ENCODE measurements around the gene OGFOD3.

DNA sequence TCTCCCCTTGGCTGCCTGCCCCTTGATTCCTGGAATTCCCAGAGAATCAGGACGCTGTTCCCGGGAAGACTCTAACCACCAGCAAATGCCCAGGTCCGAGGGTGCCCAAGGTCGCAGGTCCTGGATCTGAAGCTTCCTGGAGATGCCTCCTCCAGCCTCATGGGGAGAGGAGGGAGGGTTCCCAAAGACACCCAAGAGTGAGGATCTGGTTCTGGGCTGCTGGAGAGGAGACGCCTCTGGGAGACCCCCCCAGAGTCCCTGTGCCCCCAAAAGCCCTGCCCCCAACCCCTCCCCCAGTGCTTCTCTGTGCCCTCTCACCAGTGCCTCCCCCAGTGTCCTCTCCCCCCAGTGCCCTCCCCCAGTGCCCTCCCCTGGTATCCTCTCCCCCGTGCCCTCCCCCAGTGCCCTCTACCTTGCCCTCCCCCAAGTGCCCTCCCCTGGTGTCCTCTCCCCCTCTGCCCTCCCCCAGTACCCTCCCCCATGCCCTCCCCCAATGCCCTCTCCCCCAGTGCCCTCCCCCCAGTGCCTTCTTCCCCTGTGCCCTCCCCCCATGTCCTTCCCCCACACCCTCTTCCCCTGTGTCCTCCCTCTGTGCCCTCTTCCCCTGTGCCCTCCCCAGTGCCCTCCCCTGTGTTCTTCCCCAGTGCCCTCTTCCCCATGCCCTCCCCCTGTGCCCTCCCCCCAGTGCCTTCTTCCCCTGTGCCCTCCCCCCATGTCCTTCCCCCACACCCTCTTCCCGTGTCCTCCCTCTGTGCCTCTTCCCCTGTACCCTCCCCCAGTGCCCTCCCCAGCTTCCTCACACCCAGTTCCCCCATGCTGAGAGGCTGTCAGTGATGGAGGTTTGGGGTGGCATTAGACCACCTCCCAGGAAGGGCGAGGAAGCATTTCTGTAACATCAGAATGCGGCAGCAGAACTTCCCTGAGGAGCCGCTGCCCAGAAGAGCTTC, 78.5 kb downstream of the OGFOD3 start:
- TF ChIP-seq POLR2A (IDR thresholded peaks at IDR 0.05) (no peak), POLR2AphosphoS5 (IDR thresholded peaks at IDR 0.05) (no peak), EP300 (IDR thresholded peaks at IDR 0.05) (no peak)
- TF ChIP-seq, protein P1, sequence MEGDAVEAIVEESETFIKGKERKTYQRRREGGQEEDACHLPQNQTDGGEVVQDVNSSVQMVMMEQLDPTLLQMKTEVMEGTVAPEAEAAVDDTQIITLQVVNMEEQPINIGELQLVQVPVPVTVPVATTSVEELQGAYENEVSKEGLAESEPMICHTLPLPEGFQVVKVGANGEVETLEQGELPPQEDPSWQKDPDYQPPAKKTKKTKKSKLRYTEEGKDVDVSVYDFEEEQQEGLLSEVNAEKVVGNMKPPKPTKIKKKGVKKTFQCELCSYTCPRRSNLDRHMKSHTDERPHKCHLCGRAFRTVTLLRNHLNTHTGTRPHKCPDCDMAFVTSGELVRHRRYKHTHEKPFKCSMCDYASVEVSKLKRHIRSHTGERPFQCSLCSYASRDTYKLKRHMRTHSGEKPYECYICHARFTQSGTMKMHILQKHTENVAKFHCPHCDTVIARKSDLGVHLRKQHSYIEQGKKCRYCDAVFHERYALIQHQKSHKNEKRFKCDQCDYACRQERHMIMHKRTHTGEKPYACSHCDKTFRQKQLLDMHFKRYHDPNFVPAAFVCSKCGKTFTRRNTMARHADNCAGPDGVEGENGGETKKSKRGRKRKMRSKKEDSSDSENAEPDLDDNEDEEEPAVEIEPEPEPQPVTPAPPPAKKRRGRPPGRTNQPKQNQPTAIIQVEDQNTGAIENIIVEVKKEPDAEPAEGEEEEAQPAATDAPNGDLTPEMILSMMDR (IDR thresholded peaks at IDR 0.05), result no peak
